ENCODE measurements around the gene LZTFL1.

DNA sequence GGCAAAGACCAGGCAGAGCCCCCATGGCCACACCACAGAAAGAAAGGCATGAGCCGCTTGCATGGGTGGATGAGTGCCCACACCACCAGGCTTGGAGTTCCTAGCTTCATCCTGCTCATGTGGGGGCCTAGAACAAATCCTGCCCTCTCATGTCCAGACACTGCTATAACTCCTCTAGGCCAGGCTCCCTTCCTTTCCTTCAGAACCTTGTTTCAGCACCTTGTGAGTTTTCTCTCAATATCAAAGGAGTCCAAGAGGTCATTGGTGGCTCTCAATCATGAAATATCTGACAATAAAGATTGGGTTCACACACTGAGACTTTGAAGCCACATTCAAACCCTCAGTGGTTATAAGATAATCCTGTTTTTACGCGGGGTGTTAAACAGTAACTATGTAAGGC lies 58.3 kb downstream of the LZTFL1 start:
- TF ChIP-seq TAF1 (IDR thresholded peaks at IDR 0.05; ENCODE audit: borderline replicate concordance, low read depth, low read length), result no peak
- no peak for TF ChIP-seq POLR2A (IDR thresholded peaks at IDR 0.05; ENCODE audit: low read depth, low read length)
- no peak for TF ChIP-seq POLR2AphosphoS5 (IDR thresholded peaks at IDR 0.05; ENCODE audit: low read depth, low read length)

Measured in GM12892 (cell line).